ENCODE results near the gene DHTKD1. TPM values are rescaled to one million over a fixed set of nuclear protein-coding genes. Genes with fewer than 3 reads are reported as not detected.
A peak's percentile ranks its signal among the peaks of the same experiment; 100 is the strongest.

Gene DHTKD1
- total and polyA plus RNA-seq, 7 experiments from 2014 or later, result 5.0 to 25.9 (median 12.2) TPM

GRCh38 chr10:12113627-12114026 is 44.9 kb downstream of the DHTKD1 start:
- H3K9me3 Mint-ChIP-seq, result no peaks in the 10 kb centered on the region
- Histone ChIP-seq H3K27ac (ENCODE audit: low read depth, low read length) (peak overlapping the region; percentile 29), H3K4me1 (ENCODE audit: control insufficient read depth in 2 of 2, insufficient read depth in 2 of 2, low read length in 2 of 2) (peaks cover 0 to 15% of the 10 kb centered on the region in 2 donors), H3K4me3 (ENCODE audit: low read length) (no peak overlapping the region), H3K27me3 (ENCODE audit: control insufficient read depth in 2 of 2, insufficient read depth in 2 of 2, low read length in 2 of 2) (no peaks in the 10 kb centered on the region), H3K36me3 (ENCODE audit: control insufficient read depth in 2 of 3, insufficient read depth in 3 of 3, low read length in 3 of 3) (peaks cover 0 to 12% (median 0%) of the 10 kb centered on the region in 3 experiments), H3K9me3 (ENCODE audit: control insufficient read depth in 2 of 3, low read length in 3 of 3) (no peaks in the 10 kb centered on the region)
- POLR2A ChIA-PET, result no interaction called here
- H3K27me3 Mint-ChIP-seq, result no peaks in the 10 kb centered on the region
- CTCF ChIA-PET, result no interaction called here
- ATAC-seq (no peak), DNase-seq (no peak)
- peaks cover 8 to 32% (median 20%) of the 10 kb centered on the region in 7 donors for H3K4me1 Mint-ChIP-seq
- H3K36me3 Mint-ChIP-seq, result peaks cover 6 to 30% (median 11%) of the 10 kb centered on the region in 5 donors
- H3K4me3 Mint-ChIP-seq, result no peak overlapping the region
- intact Hi-C loops (cut with micrococcal nuclease), result loop anchor here (1.0 to 2.0 kb wide), 2 partner anchors 9 to 15 kb away; partner anchors contain the start of gene SEC61A2 (in 2 of the 2)
- peak overlapping the region in 5 of 9 donors; percentile 54 to 87 (median 77) for H3K27ac Mint-ChIP-seq

- peak overlapping the region in 1 of 9 donors; percentile 86 for H3K27ac Mint-ChIP-seq
Measured at GRCh38 chr10:12121673-12122072, 52.9 kb downstream of the DHTKD1 start.

DNA sequence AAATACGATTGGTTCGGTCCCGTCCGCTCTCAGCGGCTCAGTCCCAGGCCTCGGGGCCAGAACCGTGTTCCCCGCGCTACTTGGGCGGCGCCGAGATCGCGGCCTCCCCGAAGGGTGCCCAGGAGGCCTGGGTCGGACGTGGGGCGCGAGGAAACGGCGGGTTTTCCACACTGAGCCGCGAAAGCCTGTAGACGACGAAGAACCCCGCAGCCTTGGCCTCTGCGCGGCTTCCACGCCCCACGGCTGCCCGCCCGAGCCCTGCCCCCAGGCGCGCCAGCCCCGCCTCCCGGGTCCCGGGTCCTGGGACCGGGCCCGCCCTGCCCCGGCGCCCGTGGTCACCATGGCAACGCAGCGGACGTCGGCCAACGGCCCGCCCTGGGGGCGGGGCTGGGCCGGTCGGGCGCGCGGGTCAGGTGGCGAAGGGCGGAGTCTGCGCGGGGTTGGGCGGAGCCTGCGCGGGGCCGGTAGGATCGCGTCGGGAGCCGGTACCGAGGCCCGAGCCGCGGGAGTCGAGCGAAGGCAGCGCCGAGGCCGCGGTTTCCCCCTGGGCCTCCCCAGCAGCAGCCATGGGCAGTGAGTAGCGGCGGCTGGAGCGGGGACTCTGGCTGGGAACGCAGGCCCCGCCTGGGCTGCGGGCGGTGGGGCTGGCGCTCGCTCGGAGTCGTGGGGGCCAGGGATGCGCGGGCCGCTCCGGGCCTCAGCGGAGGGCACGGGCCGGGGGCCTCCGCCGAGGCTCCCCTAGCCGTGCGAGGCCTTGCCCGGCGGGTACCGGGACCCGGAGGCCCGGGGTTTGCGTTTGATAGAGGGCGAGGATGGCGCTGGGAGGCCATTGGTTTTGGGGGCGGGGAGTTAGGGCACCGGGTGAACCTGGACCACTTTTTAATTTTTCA is 60.7 kb downstream of the DHTKD1 start, which contains the start of gene SEC61A2:
SEC61A2 (plus strand) TSS at position 456 of the 890 bp plus-strand sequence; CDS start at position 567, 111 bp downstream.
- peak; percentile 89 to 100 (median 95) for DNase-seq
- peak within 1 kb of the TSS; percentile 52 to 93 (median 83) for H3K27ac Mint-ChIP-seq
- ChIA-PET CTCF (interaction anchor here (0.6 kb wide), 1 partner anchor 100 kb away, joined by 3 read pairs; no protein-coding TSS in a partner anchor), POLR2A (interaction anchor here (0.6 to 1.0 kb wide), 5 partner anchors 13 to 1223 kb away, joined by 3 to 5 read pairs (median 3); partner anchors contain the start of gene UPF2)
- Histone ChIP-seq H3K4me1 (ENCODE audit: control insufficient read depth in 2 of 2, insufficient read depth in 2 of 2, low read length in 2 of 2) (peaks cover 5 to 12% of the 10 kb centered on the region in 2 donors), H3K4me3 (ENCODE audit: low read length) (peak within 1 kb of the TSS; percentile 48), H3K36me3 (ENCODE audit: control insufficient read depth in 2 of 3, insufficient read depth in 3 of 3, low read length in 3 of 3) (no peaks in the 10 kb centered on the region), H3K9me3 (ENCODE audit: control insufficient read depth in 2 of 3, low read length in 3 of 3) (no peaks in the 10 kb centered on the region), H3K27ac (ENCODE audit: low read depth, low read length) (peak within 1 kb of the TSS; percentile 85), H3K27me3 (ENCODE audit: control insufficient read depth in 2 of 2, insufficient read depth in 2 of 2, low read length in 2 of 2) (no peaks in the 10 kb centered on the region)
- peaks cover 12 to 35% (median 26%) of the 10 kb centered on the region in 7 donors for H3K4me1 Mint-ChIP-seq
- peaks cover 0 to 2% (median 0%) of the 10 kb centered on the region in 11 donors for H3K9me3 Mint-ChIP-seq
- peak within 1 kb of the TSS; percentile 83 to 93 (median 89) for H3K4me3 Mint-ChIP-seq
- no peaks in the 10 kb centered on the region for H3K27me3 Mint-ChIP-seq
- peaks cover 0 to 18% (median 0%) of the 10 kb centered on the region in 5 donors for H3K36me3 Mint-ChIP-seq
- intact Hi-C loops (cut with micrococcal nuclease), result loop anchor here (1.0 to 10.0 kb wide), 8 partner anchors 17 to 1218 kb away; partner anchors contain the start of genes DHTKD1 (in 2 of the 2), NUDT5 (in 2 of the 2), PROSER2 (in 1 of the 2) and SEPHS1 (in 1 of the 2)
- ATAC-seq, result peak; percentile 96

More at GRCh38 chr10:12121673-12122072, 52.9 kb downstream of the DHTKD1 start:
- peaks cover 0 to 25% (median 0%) of the 10 kb centered on the region in 3 experiments for H3K36me3 ChIP-seq (ENCODE audit: control insufficient read depth in 2 of 3, insufficient read depth in 3 of 3, low read length in 3 of 3)
- no peak for ATAC-seq
- intact Hi-C loops (cut with micrococcal nuclease), result loop anchor here (1.0 to 10.0 kb wide), 6 partner anchors 8 to 979 kb away; partner anchors contain the start of genes CAMK1D (in 1 of the 2), OPTN (in 1 of the 2) and PROSER2 (in 1 of the 2)
- peaks cover 0 to 38% (median 27%) of the 10 kb centered on the region in 5 donors for H3K36me3 Mint-ChIP-seq
- H3K9me3 Mint-ChIP-seq, result no peaks in the 10 kb centered on the region
- H3K27me3 Mint-ChIP-seq, result no peaks in the 10 kb centered on the region
- no peaks in the 10 kb centered on the region for H3K9me3 ChIP-seq (ENCODE audit: control insufficient read depth in 2 of 3, low read length in 3 of 3)
- CTCF ChIA-PET, result no interaction called here
- peaks cover 1 to 31% (median 7%) of the 10 kb centered on the region in 7 donors for H3K4me1 Mint-ChIP-seq
- no peak for DNase-seq
- H3K27ac ChIP-seq (ENCODE audit: low read depth, low read length), result no peak overlapping the region
- POLR2A ChIA-PET, result interaction anchor here (0.7 kb wide), 1 partner anchor 9 kb away, joined by 3 read pairs; no protein-coding TSS in a partner anchor
- no peak overlapping the region for H3K4me3 ChIP-seq (ENCODE audit: low read length)
- H3K27me3 ChIP-seq (ENCODE audit: control insufficient read depth in 2 of 2, insufficient read depth in 2 of 2, low read length in 2 of 2), result no peaks in the 10 kb centered on the region
- H3K4me3 Mint-ChIP-seq, result no peak overlapping the region
- no peaks in the 10 kb centered on the region for H3K4me1 ChIP-seq (ENCODE audit: control insufficient read depth in 2 of 2, insufficient read depth in 2 of 2, low read length in 2 of 2)

DNA sequence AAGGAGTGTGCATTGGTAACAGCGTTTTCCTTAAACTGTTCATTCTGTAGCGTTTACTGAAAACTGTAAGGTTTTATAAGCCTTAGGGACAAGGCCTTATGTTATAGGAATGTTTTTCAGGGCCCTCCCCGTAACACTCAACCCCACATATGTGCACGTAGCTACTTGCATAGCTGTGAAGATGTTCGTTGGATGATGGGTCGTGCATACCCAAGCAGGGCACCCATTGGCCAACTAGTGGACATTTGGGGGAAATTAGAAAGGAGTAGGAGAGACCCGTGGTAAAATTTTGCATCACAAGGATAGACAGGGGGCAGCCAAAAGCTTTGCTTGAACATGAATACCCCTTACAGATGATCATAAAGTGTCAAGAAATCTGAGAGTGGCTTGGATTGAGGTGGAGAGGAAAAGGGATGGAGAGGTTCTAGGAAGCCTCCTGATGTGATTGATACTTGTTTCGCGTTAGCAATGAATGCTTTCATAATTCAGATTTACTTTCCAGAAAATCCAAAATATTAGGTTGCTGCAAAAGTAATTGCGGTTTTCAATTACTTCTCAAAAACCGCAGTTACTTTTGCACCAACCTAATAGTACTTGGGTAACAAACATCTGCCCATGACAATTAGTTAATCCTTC is 61.6 kb downstream of the DHTKD1 start:
- Histone ChIP-seq H3K4me1 (ENCODE audit: control insufficient read depth in 2 of 2, insufficient read depth in 2 of 2, low read length in 2 of 2) (peaks cover 5 to 12% of the 10 kb centered on the region in 2 donors), H3K27ac (ENCODE audit: low read depth, low read length) (peak overlapping the region; percentile 85), H3K9me3 (ENCODE audit: control insufficient read depth in 2 of 3, low read length in 3 of 3) (no peaks in the 10 kb centered on the region), H3K36me3 (ENCODE audit: control insufficient read depth in 2 of 3, insufficient read depth in 3 of 3, low read length in 3 of 3) (peaks cover 0 to under 1% (median 0%) of the 10 kb centered on the region in 3 experiments), H3K4me3 (ENCODE audit: low read length) (peak overlapping the region; percentile 48), H3K27me3 (ENCODE audit: control insufficient read depth in 2 of 2, insufficient read depth in 2 of 2, low read length in 2 of 2) (no peaks in the 10 kb centered on the region)
- Mint-ChIP-seq H3K36me3 (peaks cover 0 to 17% (median 0%) of the 10 kb centered on the region in 5 donors), H3K27me3 (no peaks in the 10 kb centered on the region), H3K9me3 (peaks cover 0 to 2% (median 0%) of the 10 kb centered on the region in 11 donors), H3K4me3 (peak overlapping the region; percentile 80 to 93 (median 89)), H3K4me1 (peaks cover 12 to 35% (median 26%) of the 10 kb centered on the region in 7 donors), H3K27ac (peak overlapping the region; percentile 39 to 93 (median 82))
- POLR2A ChIA-PET, result interaction anchor here (0.6 kb wide), 1 partner anchor 13 kb away, joined by 3 read pairs; no protein-coding TSS in a partner anchor
- intact Hi-C loops (cut with micrococcal nuclease), result loop anchor here in 1 of 2 donors (2.0 kb wide), 1 partner anchor 968 kb away; no protein-coding TSS in a partner anchor
- DNase-seq, result peak in 6 of 9 donors; percentile 4 to 29 (median 21)
- CTCF ChIA-PET, result interaction anchor here (0.6 kb wide), 1 partner anchor 101 kb away, joined by 3 read pairs; no protein-coding TSS in a partner anchor
- no peak for ATAC-seq

DNA sequence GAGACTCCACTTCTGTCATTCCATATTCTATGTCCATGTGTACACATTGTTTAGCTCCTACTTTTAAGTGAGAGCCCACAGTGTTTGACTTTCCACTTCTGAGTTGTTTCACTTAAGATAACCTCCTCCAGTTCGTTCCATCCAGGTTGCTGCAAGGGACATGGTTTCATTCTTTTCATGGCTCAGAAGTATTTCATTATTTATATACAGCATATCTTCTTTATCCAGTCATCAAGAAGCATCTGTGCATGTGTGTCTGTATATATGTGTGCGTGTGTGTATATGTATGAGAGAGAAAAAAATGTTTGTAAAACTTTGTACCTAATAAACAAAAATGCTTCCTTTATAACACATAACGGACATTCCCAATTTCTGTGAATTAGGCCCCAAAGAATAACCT is 66.9 kb downstream of the DHTKD1 start:
- Mint-ChIP-seq H3K27ac (no peak overlapping the region), H3K4me3 (no peak overlapping the region), H3K9me3 (no peaks in the 10 kb centered on the region), H3K27me3 (no peaks in the 10 kb centered on the region), H3K4me1 (peaks cover 0 to 11% (median 5%) of the 10 kb centered on the region in 7 donors), H3K36me3 (peaks cover 0 to 21% (median 0%) of the 10 kb centered on the region in 5 donors)
- no peak overlapping the region for H3K27ac ChIP-seq (ENCODE audit: low read depth, low read length)
- H3K27me3 ChIP-seq (ENCODE audit: control insufficient read depth in 2 of 2, insufficient read depth in 2 of 2, low read length in 2 of 2), result no peaks in the 10 kb centered on the region
- H3K9me3 ChIP-seq (ENCODE audit: control insufficient read depth in 2 of 3, low read length in 3 of 3), result no peaks in the 10 kb centered on the region
- peaks cover 5 to 20% (median 6%) of the 10 kb centered on the region in 3 experiments for H3K36me3 ChIP-seq (ENCODE audit: control insufficient read depth in 2 of 3, insufficient read depth in 3 of 3, low read length in 3 of 3)
- intact Hi-C loops (cut with micrococcal nuclease), result no loop called here
- ChIA-PET POLR2A (no interaction called here), CTCF (no interaction called here)
- H3K4me1 ChIP-seq (ENCODE audit: control insufficient read depth in 2 of 2, insufficient read depth in 2 of 2, low read length in 2 of 2), result no peaks in the 10 kb centered on the region
- no peak overlapping the region for H3K4me3 ChIP-seq (ENCODE audit: low read length)
- DNase-seq (no peak), ATAC-seq (no peak)

DNA sequence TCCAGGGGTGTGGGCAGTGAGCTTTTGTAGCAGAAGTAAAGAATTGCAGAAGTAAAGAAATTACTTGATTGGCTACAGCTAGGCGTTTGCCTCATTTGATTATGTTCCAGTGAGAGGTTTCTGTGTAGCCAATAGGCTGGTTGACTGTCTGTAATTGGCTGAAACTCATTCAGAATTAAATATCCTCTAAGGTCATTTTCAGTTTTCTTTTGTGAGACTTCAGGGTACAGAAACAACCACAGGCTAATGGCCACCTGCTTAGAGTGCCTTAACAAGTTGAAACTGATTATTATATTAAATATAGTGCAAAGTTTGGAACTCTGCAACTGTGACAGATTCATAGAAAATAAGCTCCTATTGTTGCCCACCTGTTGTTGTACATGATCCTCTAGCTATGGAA is 71.3 kb downstream of the DHTKD1 start:
- ATAC-seq (no peak), DNase-seq (no peak)
- Histone ChIP-seq H3K4me3 (ENCODE audit: low read length) (no peak overlapping the region), H3K4me1 (ENCODE audit: control insufficient read depth in 2 of 2, insufficient read depth in 2 of 2, low read length in 2 of 2) (no peaks in the 10 kb centered on the region), H3K36me3 (ENCODE audit: control insufficient read depth in 2 of 3, insufficient read depth in 3 of 3, low read length in 3 of 3) (peaks cover 5 to 51% (median 12%) of the 10 kb centered on the region in 3 experiments), H3K27me3 (ENCODE audit: control insufficient read depth in 2 of 2, insufficient read depth in 2 of 2, low read length in 2 of 2) (no peaks in the 10 kb centered on the region), H3K27ac (ENCODE audit: low read depth, low read length) (no peak overlapping the region), H3K9me3 (ENCODE audit: control insufficient read depth in 2 of 3, low read length in 3 of 3) (no peaks in the 10 kb centered on the region)
- Mint-ChIP-seq H3K27me3 (no peaks in the 10 kb centered on the region), H3K9me3 (no peaks in the 10 kb centered on the region), H3K4me1 (peaks cover 0 to 2% (median 0%) of the 10 kb centered on the region in 7 donors), H3K36me3 (peaks cover 8 to 50% (median 23%) of the 10 kb centered on the region in 5 donors), H3K4me3 (no peak overlapping the region), H3K27ac (no peak overlapping the region)
- CTCF ChIA-PET, result no interaction called here
- POLR2A ChIA-PET, result no interaction called here
- intact Hi-C loops (cut with micrococcal nuclease), result no loop called here

All from naive thymus-derived CD4-positive, alpha-beta T cell (primary cell).